Measurements from ENCODE around the gene RAPGEFL1.
"Not testable (repeated sequence)": the region's sequence is repeated elsewhere in the genome, so short reads cannot be mapped to it uniquely, and the experiment has no call there.

DNA sequence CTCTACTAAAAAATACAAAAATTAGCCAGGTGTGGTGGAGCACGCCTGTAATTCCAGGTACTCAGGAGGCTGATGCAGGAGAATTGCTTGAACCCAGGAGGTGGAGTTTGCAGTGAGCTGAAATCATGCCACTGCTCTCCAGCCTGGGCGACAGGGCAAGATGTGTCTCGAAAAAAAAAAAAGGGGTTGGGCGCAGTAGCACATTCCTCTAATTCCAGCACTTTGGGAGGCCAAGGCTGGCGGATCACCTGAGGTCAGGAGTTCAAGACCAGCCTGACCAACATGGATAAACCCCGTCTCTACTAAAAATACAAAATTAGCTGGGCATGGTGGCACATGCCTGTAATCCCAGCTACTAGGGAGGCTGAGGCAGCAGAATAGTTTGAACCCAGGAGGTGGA lies 36.6 kb downstream of the RAPGEFL1 start:
- TF ChIP-seq, protein P1, sequence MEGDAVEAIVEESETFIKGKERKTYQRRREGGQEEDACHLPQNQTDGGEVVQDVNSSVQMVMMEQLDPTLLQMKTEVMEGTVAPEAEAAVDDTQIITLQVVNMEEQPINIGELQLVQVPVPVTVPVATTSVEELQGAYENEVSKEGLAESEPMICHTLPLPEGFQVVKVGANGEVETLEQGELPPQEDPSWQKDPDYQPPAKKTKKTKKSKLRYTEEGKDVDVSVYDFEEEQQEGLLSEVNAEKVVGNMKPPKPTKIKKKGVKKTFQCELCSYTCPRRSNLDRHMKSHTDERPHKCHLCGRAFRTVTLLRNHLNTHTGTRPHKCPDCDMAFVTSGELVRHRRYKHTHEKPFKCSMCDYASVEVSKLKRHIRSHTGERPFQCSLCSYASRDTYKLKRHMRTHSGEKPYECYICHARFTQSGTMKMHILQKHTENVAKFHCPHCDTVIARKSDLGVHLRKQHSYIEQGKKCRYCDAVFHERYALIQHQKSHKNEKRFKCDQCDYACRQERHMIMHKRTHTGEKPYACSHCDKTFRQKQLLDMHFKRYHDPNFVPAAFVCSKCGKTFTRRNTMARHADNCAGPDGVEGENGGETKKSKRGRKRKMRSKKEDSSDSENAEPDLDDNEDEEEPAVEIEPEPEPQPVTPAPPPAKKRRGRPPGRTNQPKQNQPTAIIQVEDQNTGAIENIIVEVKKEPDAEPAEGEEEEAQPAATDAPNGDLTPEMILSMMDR (IDR thresholded peaks at IDR 0.05): not testable (repeated sequence)
- not testable (repeated sequence) for TF ChIP-seq EZH2 (IDR thresholded peaks at IDR 0.05; ENCODE audit: borderline replicate concordance, insufficient read depth, low read depth, low read length, poor library complexity, severe bottlenecking)
